ENCODE results near the gene CPNE1. TPM values are rescaled to one million over a fixed set of nuclear protein-coding genes. Genes with fewer than 3 reads are reported as not detected.

The CPNE1 gene
- total RNA-seq, 1 donor from 2014 or later, result 55.4 TPM

DNA sequence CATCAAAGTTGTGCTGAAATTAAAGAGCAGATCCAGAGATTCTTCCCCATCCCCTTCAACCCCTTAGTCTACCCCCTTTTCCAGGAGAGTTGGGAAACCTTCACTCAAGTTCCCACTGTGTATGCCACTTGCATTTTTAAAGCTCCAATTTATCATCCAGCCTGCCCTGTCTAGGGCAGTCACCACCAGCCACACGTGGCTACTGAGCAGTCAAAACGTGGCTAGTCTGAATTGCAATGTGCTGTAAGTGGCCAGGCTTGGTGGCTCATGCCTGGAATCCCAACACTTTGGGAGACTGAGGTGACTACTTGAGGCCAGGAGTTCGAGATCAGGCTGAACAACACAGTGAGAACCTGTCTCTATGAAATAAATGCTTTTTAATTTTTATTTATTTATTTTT lies 87.9 kb downstream of the CPNE1 start:
- DNase-seq (ENCODE audit: low spot score in 2 of 2) (no peak), FAIRE-seq (no peak)

Small RNAs within 50 kb of the gene (small RNA-seq; reads per million reads assigned to genes)
- gene RNU6-759P (not detected), gene RPL37P1 (not detected)

Other genes starting within 250 kb of the CPNE1 start
- gene GDF5, start 226.7 kb downstream of the CPNE1 start, total RNA-seq, result 0.41 TPM
- 21.6 TPM for gene CEP250, start 209.3 kb downstream of the CPNE1 start, total RNA-seq
- gene C20orf173, start 135.2 kb downstream of the CPNE1 start, total RNA-seq, result under 0.01 TPM
- gene ERGIC3, start 122.8 kb downstream of the CPNE1 start, total RNA-seq, result 233 TPM
- gene SPAG4, start 49.1 kb downstream of the CPNE1 start, total RNA-seq, result 0.82 TPM
- gene RBM12, start within 50 bp of the CPNE1 start, total RNA-seq, result 109 TPM
- gene NFS1, start 34.5 kb upstream of the CPNE1 start, total RNA-seq, result 23.6 TPM
- 86.4 TPM for gene ROMO1, start 34.5 kb upstream of the CPNE1 start, total RNA-seq
- gene RBM39, start 77.4 kb upstream of the CPNE1 start, total RNA-seq, result 450 TPM
- 53.8 TPM for gene PHF20, start 107.1 kb upstream of the CPNE1 start, total RNA-seq

Data from frontal cortex (tissue), 4 donors.